Adrenal gland (tissue), 12 donors: Measurements from ENCODE around the gene PCSK6. TPM values are rescaled to one million over a fixed set of nuclear protein-coding genes. Genes with fewer than 3 reads are reported as not detected.
A peak's percentile ranks its signal among the peaks of the same experiment; 100 is the strongest.
"Not testable (repeated sequence)": the region's sequence is repeated elsewhere in the genome, so short reads cannot be mapped to it uniquely, and the experiment has no call there.

Source experiments
- DNase-seq, 7 donors: peaks; one replicate each; pipeline ENCODE4 v3.0.0-alpha.2; 2019 to 2020
- H3K27ac ChIP-seq, 5 donors: fragments of 200-600 bp; sonication (generic) in 4 of 5; 1 replicate in 3 of 5; 2 replicates in 2 of 5; pipeline versions ENCODE4 v1.5.1 to v1.8.0; 2016 to 2020; ENCODE audit warnings: mild to moderate bottlenecking in 1 of 5
- H3K27me3 ChIP-seq: fragments of 200-600 bp; 2 replicates; pipeline ENCODE4 v1.8.0; 2021
- H3K36me3 ChIP-seq, 2 donors: fragments of 200-600 bp; replicated peaks in 1 of 2; 1 replicate in 1 of 2; 2 replicates in 1 of 2; pipeline versions ENCODE4 v1.5.1 to v1.8.0; 2018 to 2022
- H3K4me1 ChIP-seq, 2 donors: fragments of 200-600 bp; replicated peaks in 1 of 2; 1 replicate in 1 of 2; 2 replicates in 1 of 2; pipeline versions ENCODE4 v1.5.1 to v1.8.0; 2018 to 2021
- H3K4me3 ChIP-seq, 4 donors: fragments of 200-600 bp; sonication (generic) in 3 of 4; one replicate each; pipeline ENCODE4 v1.5.1; 2016 to 2018
- H3K9me3 ChIP-seq, 3 donors: fragments of 200-600 bp; sonication (generic) in 1 of 3; replicated peaks in 1 of 3; 1 replicate in 2 of 3; 2 replicates in 1 of 3; pipeline versions ENCODE4 v1.5.1 to v1.8.0; 2016 to 2021
- POLR2A ChIP-seq, 2 donors: fragments of 450-650 bp; IDR thresholded peaks; one replicate each; pipeline ENCODE4 v1.6.1; 2017; ENCODE audit warnings: antibody characterized with exemption in 2 of 2, mild to moderate bottlenecking in 2 of 2, moderate library complexity in 1 of 2
- WGBS, 4 donors: extraction: QIAGEN DNeasy Blood & Tissue Kit in 2 of 4; methylation state at CpG; one replicate each; pipeline versions ENCODE4 v1.1.5 to v1.1.7; 2013 to 2017; 5-methylcytosine and 5-hydroxymethylcytosine counted together
- intact Hi-C, 2 donors: fragments of 100-400 bp; cut with DNase I; formaldehyde crosslinking; loops; one replicate each; pipeline versions ENCODE4 v1.14.1 to v1.15.0; 2022 to 2023
- polyA plus RNA-seq, 3 donors: library from polyadenylated mRNA; stranded (reverse); fragments of 200-250 nt in 2 of 3; fragments of 350-450 nt in 1 of 3; fragmentation: Illumina TruSeq in 1 of 3; extraction: RNeasy Lipid Tissue Mini Kit (QIAGEN cat#74804) in 1 of 3; gene quantifications; one replicate each; pipeline ENCODE4 v1.2.3, GENCODE V29; 2013 to 2014
- total RNA-seq, 9 donors: library from RNA; depleted of rRNA in 4 of 9; stranded (reverse); fragments of >200 nt in 4 of 9; fragments of 120-200 nt in 1 of 9; fragmentation: NEBNext Ultra II Directional in 1 of 9; extraction: Animal tissue kit (Norgen Biotek cat#: 25700) in 1 of 9; gene quantifications; one replicate each; pipeline versions ENCODE4 v1.1.0 to v1.2.4, GENCODE V29; 2013 to 2023
- TF ChIP-seq, protein P1 (sequence below), 6 experiments: fragments of 450-650 bp in 4 of 6; fragments of 200-600 bp in 2 of 6; sonication (generic) in 1 of 6; IDR thresholded peaks; 1 replicate in 5 of 6; 2 replicates in 1 of 6; pipeline versions ENCODE4 v1.5.1 to v1.8.0; 2016 to 2021; ENCODE audit warnings: antibody characterized with exemption in 6 of 6, mild to moderate bottlenecking in 2 of 6, moderate library complexity in 1 of 6
- donor health status: healthy with polysubstance abuse.
- donor health status: Bipolar disorder and iron deficiency.
- donor health status: DM: yes; HTN: yes; CAD: no.
- donor health status: DM: no; HTN: no; CAD: no.
- donor health status: DM: no; HTN: no; CAD: no.
- donor health status: DM: yes; HTN: yes; CAD: no.

The PCSK6 gene
- total and polyA plus RNA-seq, 12 donors, result 0.88 to 53.0 (median 5.6) TPM

DNA sequence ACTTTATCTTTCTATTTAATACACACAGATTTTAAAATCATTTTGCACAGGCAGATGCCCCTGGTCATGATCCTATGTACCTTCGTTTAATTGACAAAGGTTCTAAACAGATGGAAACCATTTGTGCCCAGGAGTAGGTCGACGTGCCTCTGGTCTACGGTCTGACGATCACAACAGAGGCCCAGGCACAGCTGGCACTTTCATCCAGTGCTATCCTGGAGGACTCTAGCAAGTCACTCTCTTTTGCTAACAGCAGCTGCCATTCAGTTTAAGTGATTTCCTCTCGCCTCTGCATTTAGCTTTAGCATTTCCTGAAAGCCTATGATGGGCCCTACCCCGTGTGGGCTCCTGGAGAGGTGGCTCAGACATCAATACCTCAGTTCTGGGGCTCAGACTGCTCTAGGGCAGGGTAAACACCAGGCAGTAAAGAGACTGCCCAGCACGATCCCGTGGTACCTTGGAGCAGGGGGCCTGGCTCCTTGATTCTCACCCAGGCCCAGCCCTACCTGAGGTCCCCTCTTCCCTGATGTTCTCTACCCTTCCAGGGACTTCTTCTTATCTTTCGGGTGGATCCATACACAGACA is 111.2 kb downstream of the PCSK6 start:
- Histone ChIP-seq H3K4me3 (no peak overlapping the region), H3K36me3 (no peaks in the 10 kb centered on the region), H3K4me1 (no peaks in the 10 kb centered on the region), H3K27ac (no peak overlapping the region), H3K27me3 (no peaks in the 10 kb centered on the region), H3K9me3 (no peaks in the 10 kb centered on the region)
- intact Hi-C loops, result no loop called here
- WGBS, 4 donors, result 87 to 90% (median 89%) methylated on average over 10 of the region's 10 CpGs
- TF ChIP-seq, protein P1, sequence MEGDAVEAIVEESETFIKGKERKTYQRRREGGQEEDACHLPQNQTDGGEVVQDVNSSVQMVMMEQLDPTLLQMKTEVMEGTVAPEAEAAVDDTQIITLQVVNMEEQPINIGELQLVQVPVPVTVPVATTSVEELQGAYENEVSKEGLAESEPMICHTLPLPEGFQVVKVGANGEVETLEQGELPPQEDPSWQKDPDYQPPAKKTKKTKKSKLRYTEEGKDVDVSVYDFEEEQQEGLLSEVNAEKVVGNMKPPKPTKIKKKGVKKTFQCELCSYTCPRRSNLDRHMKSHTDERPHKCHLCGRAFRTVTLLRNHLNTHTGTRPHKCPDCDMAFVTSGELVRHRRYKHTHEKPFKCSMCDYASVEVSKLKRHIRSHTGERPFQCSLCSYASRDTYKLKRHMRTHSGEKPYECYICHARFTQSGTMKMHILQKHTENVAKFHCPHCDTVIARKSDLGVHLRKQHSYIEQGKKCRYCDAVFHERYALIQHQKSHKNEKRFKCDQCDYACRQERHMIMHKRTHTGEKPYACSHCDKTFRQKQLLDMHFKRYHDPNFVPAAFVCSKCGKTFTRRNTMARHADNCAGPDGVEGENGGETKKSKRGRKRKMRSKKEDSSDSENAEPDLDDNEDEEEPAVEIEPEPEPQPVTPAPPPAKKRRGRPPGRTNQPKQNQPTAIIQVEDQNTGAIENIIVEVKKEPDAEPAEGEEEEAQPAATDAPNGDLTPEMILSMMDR (IDR thresholded peaks at IDR 0.05), result no peak
- no peak for TF ChIP-seq POLR2A (IDR thresholded peaks at IDR 0.05)
- DNase-seq, result no peak

DNA sequence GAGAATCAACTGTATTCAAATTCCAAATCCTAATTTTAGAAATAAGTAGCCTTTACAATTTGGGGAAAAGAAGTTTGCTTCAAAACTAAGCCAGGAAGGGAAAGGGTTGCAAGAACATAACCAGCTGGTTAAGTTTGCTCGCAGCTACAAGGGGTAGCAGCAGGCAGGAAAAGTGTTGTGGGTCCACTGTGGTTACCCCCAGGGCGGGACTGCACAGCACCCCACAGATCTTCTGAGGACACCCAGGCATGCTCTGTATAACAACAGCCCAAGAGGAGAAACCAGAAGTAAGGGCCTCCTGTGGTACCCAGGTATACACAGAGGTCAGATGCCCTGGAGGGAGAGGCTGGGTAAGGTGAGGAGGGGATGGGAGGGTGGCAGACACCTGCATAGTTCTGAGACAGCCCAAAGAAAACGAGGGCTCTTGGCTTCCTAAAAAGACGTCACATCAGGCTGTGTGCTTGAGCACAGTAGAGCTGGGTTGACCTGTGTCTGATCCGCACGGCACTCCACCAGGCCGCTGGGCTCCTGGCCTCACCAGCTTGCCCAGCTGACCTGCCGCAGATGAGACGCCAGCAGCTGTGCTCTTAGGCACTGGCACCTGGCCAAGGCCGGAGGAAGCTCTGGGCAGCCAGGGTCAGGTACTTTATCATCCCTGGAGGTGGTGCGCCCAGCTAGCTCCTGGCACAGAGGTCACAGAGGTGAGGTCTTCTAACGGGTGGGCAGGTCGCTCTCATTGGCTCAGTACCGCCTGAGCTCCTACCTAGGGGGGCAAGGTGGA is 112.7 kb downstream of the PCSK6 start:
- H3K36me3 ChIP-seq, result no peaks in the 10 kb centered on the region
- H3K4me3 ChIP-seq, result no peak overlapping the region
- H3K9me3 ChIP-seq, result no peaks in the 10 kb centered on the region
- no peaks in the 10 kb centered on the region for H3K4me1 ChIP-seq
- 55 to 68% (median 58%) methylated on average over 13 to 14 of the region's 14 CpGs for WGBS, 4 donors
- no peak overlapping the region for H3K27ac ChIP-seq
- intact Hi-C loops, result no loop called here
- no peaks in the 10 kb centered on the region for H3K27me3 ChIP-seq
- DNase-seq, result peak in 5 of 7 donors; percentile 18 to 56 (median 51)
- TF ChIP-seq POLR2A (IDR thresholded peaks at IDR 0.05), result no peak
- TF ChIP-seq, protein P1 (IDR thresholded peaks at IDR 0.05), result no peak

DNA sequence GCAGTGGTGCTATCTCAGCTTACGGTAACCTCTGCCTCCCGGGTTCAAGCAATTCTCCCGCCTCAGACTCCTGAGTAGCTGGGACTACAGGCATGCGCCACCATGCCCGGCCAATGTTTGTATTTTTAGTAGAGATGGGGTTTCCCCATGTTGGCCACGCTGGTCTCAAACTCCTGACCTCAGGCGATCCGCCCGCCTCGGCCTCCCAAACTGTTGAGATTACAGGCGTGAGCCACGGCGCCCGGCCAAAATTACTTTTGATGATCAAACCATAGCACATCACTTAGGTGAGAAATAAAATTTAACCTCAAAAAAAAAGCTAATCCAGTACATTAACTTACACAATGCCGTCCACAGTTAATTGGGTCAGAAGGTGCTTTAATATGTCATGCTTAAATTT is 114.5 kb downstream of the PCSK6 start:
- H3K4me1 ChIP-seq, DNase-seq, H3K36me3 ChIP-seq, H3K27me3 ChIP-seq, H3K9me3 ChIP-seq, intact Hi-C loops, H3K27ac ChIP-seq, H3K4me3 ChIP-seq: not testable (repeated sequence)
- WGBS, 4 donors, result 88 to 97% (median 93%) methylated on average over 15 of the region's 15 CpGs

DNA sequence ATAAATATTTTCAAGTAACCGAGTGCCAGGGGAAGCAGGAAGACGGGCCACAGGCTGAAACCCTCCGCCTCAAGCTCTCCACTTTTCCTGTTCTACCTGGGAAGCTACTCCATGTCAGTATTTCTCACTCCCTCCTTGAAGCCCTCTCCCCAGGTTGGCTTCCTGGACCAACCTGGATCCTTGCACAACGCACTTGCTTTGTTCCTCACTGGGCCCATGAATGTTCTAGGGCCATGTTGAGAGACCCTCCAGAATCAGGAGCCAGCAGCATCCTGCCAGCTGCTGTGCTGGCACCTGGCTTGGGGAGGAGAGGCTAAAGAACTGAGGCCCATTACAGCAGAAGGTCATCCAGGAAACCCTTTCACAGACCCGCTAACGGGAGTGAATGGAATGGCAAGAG is 115.2 kb downstream of the PCSK6 start:
- DNase-seq, result no peak
- no peaks in the 10 kb centered on the region for H3K9me3 ChIP-seq
- 93 to 97% (median 96%) methylated on average over 6 of the region's 6 CpGs for WGBS, 4 donors
- no peaks in the 10 kb centered on the region for H3K4me1 ChIP-seq
- H3K27ac ChIP-seq, result no peak overlapping the region
- no peaks in the 10 kb centered on the region for H3K36me3 ChIP-seq
- TF ChIP-seq, protein P1 (IDR thresholded peaks at IDR 0.05), result no peak
- TF ChIP-seq POLR2A (IDR thresholded peaks at IDR 0.05), result no peak
- no peaks in the 10 kb centered on the region for H3K27me3 ChIP-seq
- intact Hi-C loops, result no loop called here
- H3K4me3 ChIP-seq, result no peak overlapping the region
